HL-60 (cell line): ENCODE data around the gene GINM1.
A peak's percentile ranks its signal among the peaks of the same experiment; 100 is the strongest.

Source experiments
- DNase-seq, 2 experiments: peaks; one replicate each; pipeline ENCODE4 v3.0.0-alpha.2; 2010 to 2020; ENCODE audit warnings: low read depth in 1 of 2, low spot score in 1 of 2
- H3K27ac ChIP-seq: fragments of 250-450 bp; sonication (Bioruptor Pico); replicated peaks from 2 replicates; pipeline ENCODE4 v1.5.1; 2020; ENCODE audit warnings: mild to moderate bottlenecking, moderate library complexity
- H3K27me3 ChIP-seq: fragments of 250-450 bp; sonication (Bioruptor Pico); 2 replicates; pipeline ENCODE4 v1.5.1; 2021; ENCODE audit warnings: mild to moderate bottlenecking, moderate library complexity; ENCODE audit not compliant: insufficient read depth, poor library complexity, severe bottlenecking
- H3K4me3 ChIP-seq: replicated peaks from 2 replicates; pipeline ENCODE4 v1.5.1; 2011; ENCODE audit warnings: mild to moderate bottlenecking, control low read depth, low read length; ENCODE audit not compliant: insufficient read depth
- GABPA ChIP-seq: IDR thresholded peaks from 2 replicates; pipeline ENCODE4 v1.6.1; 2012; ENCODE audit warnings: low read depth
- POLR2AphosphoS5 ChIP-seq: IDR thresholded peaks from 2 replicates; pipeline ENCODE4 v1.6.1; 2012; ENCODE audit warnings: low read depth
- SPI1 ChIP-seq: IDR thresholded peaks from 2 replicates; pipeline ENCODE4 v1.6.1; 2012; ENCODE audit warnings: low read depth, mild to moderate bottlenecking, borderline replicate concordance
- TF ChIP-seq, protein P1 (sequence below): IDR thresholded peaks from one replicate; pipeline ENCODE4 v1.5.1; 2011; ENCODE audit warnings: low read length, control low read depth, inconsistent platforms; ENCODE audit not compliant: insufficient read depth
- TF ChIP-seq, protein P2 (sequence below): IDR thresholded peaks from 2 replicates; pipeline ENCODE4 v1.6.1; 2012; ENCODE audit warnings: low read depth; ENCODE audit not compliant: insufficient replicate concordance

GINM1 gene

DNA sequence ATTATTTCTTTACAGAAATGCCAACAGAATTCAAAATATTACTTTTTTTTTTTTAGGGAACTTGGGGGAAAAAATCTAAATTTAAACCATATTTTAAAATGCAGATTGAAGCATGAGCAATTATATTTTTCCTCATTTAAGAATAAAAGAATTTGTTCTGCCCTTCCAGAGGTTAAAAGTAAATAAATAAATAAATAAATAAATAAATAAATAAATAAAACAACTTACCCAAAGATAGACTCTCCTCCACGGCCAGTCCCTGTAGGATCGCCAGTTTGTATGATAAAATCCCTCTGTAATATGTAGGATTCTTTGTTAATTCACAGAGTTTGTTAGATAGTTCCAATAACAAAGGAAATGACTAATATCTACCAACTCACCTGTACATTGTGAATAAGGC, 25.0 kb upstream of the GINM1 start:
- DNase-seq, result no peak
- TF ChIP-seq SPI1, result no peak
- TF ChIP-seq POLR2AphosphoS5, result no peak
- TF ChIP-seq, protein P1, sequence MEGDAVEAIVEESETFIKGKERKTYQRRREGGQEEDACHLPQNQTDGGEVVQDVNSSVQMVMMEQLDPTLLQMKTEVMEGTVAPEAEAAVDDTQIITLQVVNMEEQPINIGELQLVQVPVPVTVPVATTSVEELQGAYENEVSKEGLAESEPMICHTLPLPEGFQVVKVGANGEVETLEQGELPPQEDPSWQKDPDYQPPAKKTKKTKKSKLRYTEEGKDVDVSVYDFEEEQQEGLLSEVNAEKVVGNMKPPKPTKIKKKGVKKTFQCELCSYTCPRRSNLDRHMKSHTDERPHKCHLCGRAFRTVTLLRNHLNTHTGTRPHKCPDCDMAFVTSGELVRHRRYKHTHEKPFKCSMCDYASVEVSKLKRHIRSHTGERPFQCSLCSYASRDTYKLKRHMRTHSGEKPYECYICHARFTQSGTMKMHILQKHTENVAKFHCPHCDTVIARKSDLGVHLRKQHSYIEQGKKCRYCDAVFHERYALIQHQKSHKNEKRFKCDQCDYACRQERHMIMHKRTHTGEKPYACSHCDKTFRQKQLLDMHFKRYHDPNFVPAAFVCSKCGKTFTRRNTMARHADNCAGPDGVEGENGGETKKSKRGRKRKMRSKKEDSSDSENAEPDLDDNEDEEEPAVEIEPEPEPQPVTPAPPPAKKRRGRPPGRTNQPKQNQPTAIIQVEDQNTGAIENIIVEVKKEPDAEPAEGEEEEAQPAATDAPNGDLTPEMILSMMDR, result no peak
- TF ChIP-seq GABPA, result no peak
- TF ChIP-seq, protein P2, sequence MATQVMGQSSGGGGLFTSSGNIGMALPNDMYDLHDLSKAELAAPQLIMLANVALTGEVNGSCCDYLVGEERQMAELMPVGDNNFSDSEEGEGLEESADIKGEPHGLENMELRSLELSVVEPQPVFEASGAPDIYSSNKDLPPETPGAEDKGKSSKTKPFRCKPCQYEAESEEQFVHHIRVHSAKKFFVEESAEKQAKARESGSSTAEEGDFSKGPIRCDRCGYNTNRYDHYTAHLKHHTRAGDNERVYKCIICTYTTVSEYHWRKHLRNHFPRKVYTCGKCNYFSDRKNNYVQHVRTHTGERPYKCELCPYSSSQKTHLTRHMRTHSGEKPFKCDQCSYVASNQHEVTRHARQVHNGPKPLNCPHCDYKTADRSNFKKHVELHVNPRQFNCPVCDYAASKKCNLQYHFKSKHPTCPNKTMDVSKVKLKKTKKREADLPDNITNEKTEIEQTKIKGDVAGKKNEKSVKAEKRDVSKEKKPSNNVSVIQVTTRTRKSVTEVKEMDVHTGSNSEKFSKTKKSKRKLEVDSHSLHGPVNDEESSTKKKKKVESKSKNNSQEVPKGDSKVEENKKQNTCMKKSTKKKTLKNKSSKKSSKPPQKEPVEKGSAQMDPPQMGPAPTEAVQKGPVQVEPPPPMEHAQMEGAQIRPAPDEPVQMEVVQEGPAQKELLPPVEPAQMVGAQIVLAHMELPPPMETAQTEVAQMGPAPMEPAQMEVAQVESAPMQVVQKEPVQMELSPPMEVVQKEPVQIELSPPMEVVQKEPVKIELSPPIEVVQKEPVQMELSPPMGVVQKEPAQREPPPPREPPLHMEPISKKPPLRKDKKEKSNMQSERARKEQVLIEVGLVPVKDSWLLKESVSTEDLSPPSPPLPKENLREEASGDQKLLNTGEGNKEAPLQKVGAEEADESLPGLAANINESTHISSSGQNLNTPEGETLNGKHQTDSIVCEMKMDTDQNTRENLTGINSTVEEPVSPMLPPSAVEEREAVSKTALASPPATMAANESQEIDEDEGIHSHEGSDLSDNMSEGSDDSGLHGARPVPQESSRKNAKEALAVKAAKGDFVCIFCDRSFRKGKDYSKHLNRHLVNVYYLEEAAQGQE, result no peak
- H3K27ac ChIP-seq, result no peak overlapping the region
- H3K27me3 ChIP-seq, result no peaks in the 10 kb centered on the region
- no peak overlapping the region for H3K4me3 ChIP-seq

DNA sequence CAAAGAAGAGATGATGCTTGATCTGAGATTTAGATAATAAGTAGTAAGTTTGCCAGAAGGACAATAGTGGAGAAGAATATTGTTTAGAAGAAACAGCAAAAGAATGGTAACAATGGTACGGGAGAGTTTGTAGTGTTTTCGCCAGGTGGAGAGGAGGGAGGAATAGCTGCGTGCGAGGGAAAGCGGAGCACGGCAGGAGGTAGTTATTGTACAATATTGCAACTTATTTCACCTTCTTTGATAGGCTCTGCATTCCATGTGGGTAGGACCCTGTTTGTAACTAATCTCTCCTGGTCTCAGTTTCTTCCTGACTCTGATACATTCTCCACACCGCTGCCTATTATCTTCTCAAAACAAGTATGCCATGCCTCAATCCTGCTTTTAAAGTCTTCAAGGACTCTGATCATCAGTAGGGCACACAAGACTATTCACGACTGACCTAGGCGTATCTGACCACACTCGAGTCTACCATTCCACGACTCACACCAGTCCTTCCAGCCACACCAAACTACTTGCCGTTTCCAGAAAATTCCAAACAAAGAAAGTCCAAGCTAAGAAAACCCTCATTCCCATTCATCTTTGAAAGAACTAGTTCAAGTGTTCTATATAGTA, 21.4 kb upstream of the GINM1 start:
- TF ChIP-seq POLR2AphosphoS5 (no peak), GABPA (no peak), SPI1 (no peak)
- TF ChIP-seq, protein P2, result no peak
- TF ChIP-seq, protein P1, result no peak
- no peaks in the 10 kb centered on the region for H3K27me3 ChIP-seq
- peak overlapping the region; percentile 95 for H3K27ac ChIP-seq
- DNase-seq, result no peak
- H3K4me3 ChIP-seq, result peak overlapping the region; percentile 69

DNA sequence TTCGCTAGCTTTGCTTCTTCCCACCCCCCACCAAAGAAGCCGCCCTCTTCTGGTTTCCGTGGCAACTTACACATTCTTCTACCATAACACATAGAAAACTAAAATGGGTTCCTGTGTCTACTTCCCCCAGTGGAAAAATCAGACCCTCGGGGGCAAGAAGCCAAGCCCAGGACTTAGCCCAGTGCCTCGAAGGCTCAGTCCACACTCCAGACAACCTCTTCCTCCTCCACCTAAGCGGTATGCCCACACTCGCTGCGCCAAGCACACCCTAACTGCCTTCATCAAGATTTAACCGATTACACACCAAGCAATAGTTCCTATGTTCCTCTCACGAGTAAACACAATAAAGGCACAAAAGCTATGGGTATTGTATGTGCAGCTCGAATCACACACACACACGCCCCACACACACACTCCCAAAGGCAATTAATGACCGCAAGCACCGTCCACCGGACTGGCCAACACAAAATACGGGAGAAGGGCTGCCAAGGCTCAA, 20.9 kb upstream of the GINM1 start:
- H3K4me3 ChIP-seq, result peak overlapping the region; percentile 69
- H3K27ac ChIP-seq, result peak overlapping the region; percentile 95
- DNase-seq, result peak; percentile 52 to 74
- no peaks in the 10 kb centered on the region for H3K27me3 ChIP-seq
- TF ChIP-seq, protein P2, result no peak
- no peak for TF ChIP-seq POLR2AphosphoS5
- TF ChIP-seq SPI1, result no peak; the same call in 1 of the 2 replicates
- TF ChIP-seq, protein P1, result no peak
